Stimulated activated CD4-positive, alpha-beta T cell treated with anti-CD3 and anti-CD28 coated beads, Interleukin-1b, Interleukin-23, amount 100 ng/mL, for 24 hours (primary cell): ENCODE measurements around the gene PRKRA.
"Not testable (repeated sequence)": the region's sequence is repeated elsewhere in the genome, so short reads cannot be mapped to it uniquely, and the experiment has no call there.

Experiments used
- DNase-seq, 4 experiments: peaks; one replicate each; pipeline ENCODE4 v3.0.0-alpha.2; 2020; ENCODE audit warnings: low read depth in 4 of 4, low spot score in 1 of 4

PRKRA gene

GRCh38 chr2:178414266-178415247 is 36.4 kb downstream of the PRKRA start:
- peak; percentile 46 to 71 (median 60) for DNase-seq

GRCh38 chr2:178413472-178414265 is 37.3 kb downstream of the PRKRA start:
- peak; percentile 37 to 70 (median 58) for DNase-seq

GRCh38 chr2:178412453-178412852 is 38.5 kb downstream of the PRKRA start:
- not testable (repeated sequence) for DNase-seq

- DNase-seq, result no peak
Observed at GRCh38 chr2:178412047-178412446, 38.9 kb downstream of the PRKRA start.

GRCh38 chr2:178409261-178409660 is 41.7 kb downstream of the PRKRA start:
- DNase-seq, result no peak

- no peak for DNase-seq
Observed at GRCh38 chr2:178404368-178404767, 46.6 kb downstream of the PRKRA start.

- DNase-seq, result no peak
Observed at GRCh38 chr2:178403671-178404306, 47.2 kb downstream of the PRKRA start.

- DNase-seq, result no peak
Observed at GRCh38 chr2:178401994-178402437, 49.0 kb downstream of the PRKRA start.

GRCh38 chr2:178397002-178397605 is 53.9 kb downstream of the PRKRA start:
- DNase-seq, result no peak

- DNase-seq, result no peak
Observed at GRCh38 chr2:178395941-178396570, 54.9 kb downstream of the PRKRA start.

GRCh38 chr2:178395295-178395694 is 55.7 kb downstream of the PRKRA start:
- DNase-seq, result no peak

GRCh38 chr2:178394859-178395258 is 56.1 kb downstream of the PRKRA start:
- no peak for DNase-seq

GRCh38 chr2:178392215-178392614 is 58.8 kb downstream of the PRKRA start:
- DNase-seq, result no peak

- no peak for DNase-seq
Observed at GRCh38 chr2:178391701-178392100, 59.3 kb downstream of the PRKRA start.

- no peak for DNase-seq
Observed at GRCh38 chr2:178388287-178388686, 62.7 kb downstream of the PRKRA start.

GRCh38 chr2:178386986-178387597 is 63.9 kb downstream of the PRKRA start:
- DNase-seq, result no peak

- no peak for DNase-seq
Observed at GRCh38 chr2:178385595-178386148, 65.3 kb downstream of the PRKRA start.

GRCh38 chr2:178383718-178384117 is 67.3 kb downstream of the PRKRA start:
- no peak for DNase-seq
